BJ (cell line): Measurements from ENCODE around the gene FBXL7. TPM values are rescaled to one million over a fixed set of nuclear protein-coding genes. Genes with fewer than 3 reads are reported as not detected.

Experiments
- CTCF ChIA-PET: fragments of 350-600 bp; formaldehyde crosslinking; extraction: SDS; loops from one replicate; lab custom pipeline; 2021; ENCODE audit warnings: antibody characterized with exemption, inconsistent platforms; lab: Yijun Ruan, JAX
- POLR2A ChIA-PET: fragments of 300-600 bp; sonication (Branson Sonifier 250); formaldehyde crosslinking; extraction: SDS; loops from one replicate; lab custom pipeline; 2021; ENCODE audit warnings: antibody characterized with exemption; lab: Charles Lee
- DNase-seq: peaks from one replicate; pipeline ENCODE4 v3.0.0-alpha.2; 2011; ENCODE audit warnings: low read depth
- H3K27me3 ChIP-seq: 2 replicates; pipeline ENCODE4 v1.6.0; 2011; ENCODE audit warnings: low read length; ENCODE audit not compliant: control insufficient read depth, insufficient read depth
- H3K36me3 ChIP-seq: 2 replicates; pipeline ENCODE4 v1.5.1; 2011; ENCODE audit warnings: low read length; ENCODE audit not compliant: control insufficient read depth, insufficient read depth
- H3K4me3 ChIP-seq: 2 replicates; pipeline ENCODE4 v1.5.1; 2011; ENCODE audit warnings: low read depth, mild to moderate bottlenecking, control low read depth, low read length
- polyA plus RNA-seq: library from polyadenylated mRNA; depleted of rRNA; stranded (reverse); fragments of >200 nt; gene quantifications from 2 replicates; pipeline ENCODE4 v1.2.3, GENCODE V29; 2011
- TF ChIP-seq, protein P1 (sequence below): IDR thresholded peaks from 2 replicates; pipeline ENCODE4 v1.5.1; 2011; ENCODE audit warnings: low read depth, mild to moderate bottlenecking, control low read depth, inconsistent platforms, low read length, moderate library complexity; ENCODE audit not compliant: insufficient read depth

FBXL7 gene
- polyA plus RNA-seq, 1 experiment = 23.2 TPM

DNA sequence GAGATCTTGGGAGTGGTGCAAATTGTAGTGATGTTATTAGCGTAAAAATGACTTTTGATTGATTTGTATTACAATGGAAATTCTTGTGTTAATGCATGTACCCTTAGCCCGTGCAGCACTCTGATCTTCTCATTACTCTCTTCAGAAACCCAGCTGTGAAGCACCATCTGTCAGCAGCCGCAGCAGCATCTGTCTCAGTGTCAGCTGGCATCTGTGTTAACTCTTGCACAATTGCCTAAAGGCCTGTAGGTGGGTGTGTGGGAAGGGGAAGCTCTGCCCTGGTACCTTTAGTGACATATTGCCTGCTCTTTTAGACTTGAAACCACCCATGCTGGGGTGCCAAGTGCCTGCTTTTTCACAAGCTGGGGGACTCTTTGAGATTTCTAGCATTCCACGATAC is 101.3 kb downstream of the FBXL7 start:
- Histone ChIP-seq H3K36me3 (no peaks in the 10 kb centered on the region; the same call in 1 of the 2 replicates), H3K4me3 (no peak overlapping the region), H3K27me3 (no peaks in the 10 kb centered on the region)
- TF ChIP-seq, protein P1, sequence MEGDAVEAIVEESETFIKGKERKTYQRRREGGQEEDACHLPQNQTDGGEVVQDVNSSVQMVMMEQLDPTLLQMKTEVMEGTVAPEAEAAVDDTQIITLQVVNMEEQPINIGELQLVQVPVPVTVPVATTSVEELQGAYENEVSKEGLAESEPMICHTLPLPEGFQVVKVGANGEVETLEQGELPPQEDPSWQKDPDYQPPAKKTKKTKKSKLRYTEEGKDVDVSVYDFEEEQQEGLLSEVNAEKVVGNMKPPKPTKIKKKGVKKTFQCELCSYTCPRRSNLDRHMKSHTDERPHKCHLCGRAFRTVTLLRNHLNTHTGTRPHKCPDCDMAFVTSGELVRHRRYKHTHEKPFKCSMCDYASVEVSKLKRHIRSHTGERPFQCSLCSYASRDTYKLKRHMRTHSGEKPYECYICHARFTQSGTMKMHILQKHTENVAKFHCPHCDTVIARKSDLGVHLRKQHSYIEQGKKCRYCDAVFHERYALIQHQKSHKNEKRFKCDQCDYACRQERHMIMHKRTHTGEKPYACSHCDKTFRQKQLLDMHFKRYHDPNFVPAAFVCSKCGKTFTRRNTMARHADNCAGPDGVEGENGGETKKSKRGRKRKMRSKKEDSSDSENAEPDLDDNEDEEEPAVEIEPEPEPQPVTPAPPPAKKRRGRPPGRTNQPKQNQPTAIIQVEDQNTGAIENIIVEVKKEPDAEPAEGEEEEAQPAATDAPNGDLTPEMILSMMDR = no peak
- CTCF ChIA-PET = no interaction called here
- DNase-seq = no peak
- POLR2A ChIA-PET = no interaction called here

DNA sequence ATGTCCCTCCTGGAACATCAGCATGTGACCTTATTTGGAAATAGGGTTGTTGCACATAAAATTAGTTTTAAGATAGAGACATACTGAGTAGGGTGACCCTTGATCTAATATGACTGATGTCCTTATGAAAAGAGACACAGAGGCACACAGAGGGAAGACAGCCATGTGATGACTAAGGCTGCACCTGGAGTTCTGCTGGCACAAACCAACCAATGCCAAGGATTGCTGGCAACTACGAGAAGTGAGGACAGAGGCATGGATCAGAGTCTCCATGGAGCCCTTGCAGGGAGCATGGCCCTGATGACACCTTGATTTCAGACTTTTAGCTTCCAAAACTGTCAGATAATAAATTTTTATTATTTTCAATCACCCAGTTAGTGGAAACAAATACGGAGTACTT is 101.9 kb downstream of the FBXL7 start:
- DNase-seq = no peak
- no peaks in the 10 kb centered on the region for H3K27me3 ChIP-seq
- CTCF ChIA-PET = no interaction called here
- TF ChIP-seq, protein P1 = no peak
- POLR2A ChIA-PET = no interaction called here
- no peak overlapping the region for H3K4me3 ChIP-seq
- no peaks in the 10 kb centered on the region; the same call in 1 of the 2 replicates for H3K36me3 ChIP-seq

DNA sequence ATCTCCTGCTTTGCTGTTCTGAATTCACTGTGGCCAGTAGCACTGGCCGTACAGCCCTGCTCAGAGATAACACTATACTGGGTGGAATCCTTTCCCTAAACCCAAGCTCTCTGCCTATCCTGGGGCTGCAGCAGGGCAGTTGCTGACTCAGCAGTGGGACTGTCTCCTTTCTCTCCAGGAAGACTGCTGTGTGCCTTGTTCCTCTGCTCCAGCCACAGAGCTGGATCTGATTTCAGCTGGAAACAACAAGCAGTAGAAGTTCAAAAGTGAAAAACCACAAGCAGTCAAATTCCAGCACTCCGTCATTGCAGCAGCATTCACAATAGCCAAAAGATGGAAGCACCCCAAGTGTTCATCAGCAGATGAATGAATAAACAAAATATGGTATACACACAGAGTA is 105.0 kb downstream of the FBXL7 start:
- no peak overlapping the region for H3K4me3 ChIP-seq
- TF ChIP-seq, protein P1 = no peak
- ChIA-PET POLR2A (no interaction called here), CTCF (no interaction called here)
- no peak for DNase-seq
- H3K27me3 ChIP-seq = no peaks in the 10 kb centered on the region
- H3K36me3 ChIP-seq = no peaks in the 10 kb centered on the region; the same call in 1 of the 2 replicates

DNA sequence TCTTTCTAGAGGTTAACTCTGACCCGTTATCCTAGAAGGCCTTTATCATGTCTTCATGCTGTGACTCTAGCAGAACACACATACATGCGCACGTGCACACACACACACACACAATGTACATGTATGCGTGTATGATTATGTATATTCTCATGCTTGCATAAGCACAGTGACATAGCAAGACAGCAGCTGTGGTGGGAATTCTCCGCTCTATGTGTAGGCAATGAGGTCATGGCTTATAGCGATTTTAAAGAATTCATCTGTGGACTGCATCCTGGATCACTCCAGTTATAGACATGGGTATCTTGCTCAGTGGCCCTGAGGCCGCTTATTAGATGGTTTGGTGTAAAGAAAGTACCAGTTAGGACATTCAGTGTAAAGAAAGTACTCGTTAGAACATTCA is 106.2 kb downstream of the FBXL7 start:
- Histone ChIP-seq H3K27me3 (no peaks in the 10 kb centered on the region), H3K4me3 (no peak overlapping the region), H3K36me3 (no peaks in the 10 kb centered on the region; the same call in 1 of the 2 replicates)
- CTCF ChIA-PET = interaction anchor here (1.1 kb wide), 1 partner anchor 8 kb away, joined by 4 read pairs; no protein-coding TSS in a partner anchor
- no peak for DNase-seq
- POLR2A ChIA-PET = no interaction called here
- TF ChIP-seq, protein P1 = no peak

DNA sequence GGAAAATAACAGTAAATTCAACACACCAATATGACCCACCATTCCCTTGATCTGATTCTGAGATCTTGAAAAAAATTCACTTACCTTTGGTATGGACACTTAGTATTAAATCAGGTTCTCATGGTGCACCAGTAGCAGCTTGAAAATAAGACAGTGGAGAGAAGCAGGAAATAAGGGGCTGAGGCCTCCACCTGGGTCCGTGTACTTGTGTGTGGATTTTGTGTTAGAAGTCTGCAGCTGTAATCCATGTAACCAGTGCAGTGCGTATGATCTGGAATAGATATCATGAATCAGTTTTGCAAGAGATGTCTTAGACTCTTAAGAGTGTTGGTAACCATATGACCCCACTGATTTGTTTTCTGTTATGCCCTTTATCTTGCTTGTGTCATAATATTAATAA is 107.1 kb downstream of the FBXL7 start:
- ChIA-PET CTCF (interaction anchor here (1.1 kb wide), 1 partner anchor 9 kb away, joined by 4 read pairs; no protein-coding TSS in a partner anchor), POLR2A (no interaction called here)
- Histone ChIP-seq H3K27me3 (no peaks in the 10 kb centered on the region), H3K4me3 (no peak overlapping the region), H3K36me3 (no peaks in the 10 kb centered on the region)
- no peak for DNase-seq
- TF ChIP-seq, protein P1 = no peak
